AG04450 (cell line): ENCODE data around the gene ANKRD9. TPM values are rescaled to one million over a fixed set of nuclear protein-coding genes. Genes with fewer than 3 reads are reported as not detected.

ENCODE experiments used
- CTCF ChIA-PET: fragments of 300-600, 350-600 bp; formaldehyde crosslinking; extraction: SDS; loops from one replicate; lab custom pipeline; 2022; ENCODE audit warnings: antibody characterized with exemption, inconsistent platforms; lab: Charles Lee
- POLR2A ChIA-PET: fragments of 350-600 bp; formaldehyde crosslinking; extraction: SDS; loops from one replicate; lab custom pipeline; 2021; ENCODE audit warnings: antibody characterized with exemption, inconsistent platforms; lab: Yijun Ruan, JAX
- DNase-seq: peaks from one replicate; pipeline ENCODE4 v3.0.0-alpha.2; 2011; ENCODE audit warnings: low read depth, low spot score
- H3K27ac ChIP-seq: one replicate; pipeline ENCODE4 v1.5.1; 2012; ENCODE audit warnings: low read depth, low read length, control low read depth
- H3K27me3 ChIP-seq: one replicate; pipeline ENCODE4 v1.6.0; 2012; ENCODE audit warnings: low read length; ENCODE audit not compliant: control insufficient read depth, insufficient read depth
- H3K4me3 ChIP-seq: 2 replicates; pipeline ENCODE4 v1.5.1; 2011; ENCODE audit warnings: mild to moderate bottlenecking, low read depth, low read length, control low read depth
- H3K9me3 ChIP-seq: 2 replicates; pipeline ENCODE4 v1.5.1; 2012; ENCODE audit warnings: low read length; ENCODE audit not compliant: control insufficient read depth, insufficient read depth
- polyA plus RNA-seq: library from polyadenylated mRNA; depleted of rRNA; stranded (reverse); fragments of >200 nt; gene quantifications from 2 replicates; pipeline ENCODE4 v1.2.3, GENCODE V29; 2011
- TF ChIP-seq, protein P1 (sequence below): IDR thresholded peaks from 2 replicates; pipeline ENCODE4 v1.5.1; 2011; ENCODE audit warnings: low read depth, low read length, control low read depth, inconsistent platforms

The ANKRD9 gene
- polyA plus RNA-seq, 1 experiment: 4.0 TPM

DNA sequence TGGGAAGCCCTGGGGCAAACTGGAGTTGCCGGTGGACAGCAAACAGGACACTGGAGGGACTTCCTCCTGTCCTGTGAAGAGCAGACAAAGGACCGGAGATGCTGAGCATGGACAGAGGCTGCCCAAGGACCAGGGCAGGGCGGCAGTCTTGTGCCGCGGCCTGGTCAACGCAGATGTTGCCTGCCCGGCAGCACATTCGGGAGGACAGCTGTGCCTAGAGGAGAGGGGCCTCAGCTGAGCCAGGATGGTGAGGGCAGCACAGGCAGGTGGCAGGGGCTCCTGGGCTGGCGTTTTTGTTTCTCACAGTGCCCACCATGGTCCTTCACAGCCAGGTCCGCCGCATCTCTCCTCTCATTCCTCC lies 13.3 kb downstream of the ANKRD9 start:
- Histone ChIP-seq H3K4me3 (no peak overlapping the region), H3K9me3 (no peaks in the 10 kb centered on the region; the same call in 1 of the 2 replicates), H3K27ac (no peak overlapping the region), H3K27me3 (no peaks in the 10 kb centered on the region)
- ChIA-PET POLR2A (no interaction called here), CTCF (no interaction called here)
- no peak for DNase-seq
- TF ChIP-seq, protein P1, sequence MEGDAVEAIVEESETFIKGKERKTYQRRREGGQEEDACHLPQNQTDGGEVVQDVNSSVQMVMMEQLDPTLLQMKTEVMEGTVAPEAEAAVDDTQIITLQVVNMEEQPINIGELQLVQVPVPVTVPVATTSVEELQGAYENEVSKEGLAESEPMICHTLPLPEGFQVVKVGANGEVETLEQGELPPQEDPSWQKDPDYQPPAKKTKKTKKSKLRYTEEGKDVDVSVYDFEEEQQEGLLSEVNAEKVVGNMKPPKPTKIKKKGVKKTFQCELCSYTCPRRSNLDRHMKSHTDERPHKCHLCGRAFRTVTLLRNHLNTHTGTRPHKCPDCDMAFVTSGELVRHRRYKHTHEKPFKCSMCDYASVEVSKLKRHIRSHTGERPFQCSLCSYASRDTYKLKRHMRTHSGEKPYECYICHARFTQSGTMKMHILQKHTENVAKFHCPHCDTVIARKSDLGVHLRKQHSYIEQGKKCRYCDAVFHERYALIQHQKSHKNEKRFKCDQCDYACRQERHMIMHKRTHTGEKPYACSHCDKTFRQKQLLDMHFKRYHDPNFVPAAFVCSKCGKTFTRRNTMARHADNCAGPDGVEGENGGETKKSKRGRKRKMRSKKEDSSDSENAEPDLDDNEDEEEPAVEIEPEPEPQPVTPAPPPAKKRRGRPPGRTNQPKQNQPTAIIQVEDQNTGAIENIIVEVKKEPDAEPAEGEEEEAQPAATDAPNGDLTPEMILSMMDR: no peak

DNA sequence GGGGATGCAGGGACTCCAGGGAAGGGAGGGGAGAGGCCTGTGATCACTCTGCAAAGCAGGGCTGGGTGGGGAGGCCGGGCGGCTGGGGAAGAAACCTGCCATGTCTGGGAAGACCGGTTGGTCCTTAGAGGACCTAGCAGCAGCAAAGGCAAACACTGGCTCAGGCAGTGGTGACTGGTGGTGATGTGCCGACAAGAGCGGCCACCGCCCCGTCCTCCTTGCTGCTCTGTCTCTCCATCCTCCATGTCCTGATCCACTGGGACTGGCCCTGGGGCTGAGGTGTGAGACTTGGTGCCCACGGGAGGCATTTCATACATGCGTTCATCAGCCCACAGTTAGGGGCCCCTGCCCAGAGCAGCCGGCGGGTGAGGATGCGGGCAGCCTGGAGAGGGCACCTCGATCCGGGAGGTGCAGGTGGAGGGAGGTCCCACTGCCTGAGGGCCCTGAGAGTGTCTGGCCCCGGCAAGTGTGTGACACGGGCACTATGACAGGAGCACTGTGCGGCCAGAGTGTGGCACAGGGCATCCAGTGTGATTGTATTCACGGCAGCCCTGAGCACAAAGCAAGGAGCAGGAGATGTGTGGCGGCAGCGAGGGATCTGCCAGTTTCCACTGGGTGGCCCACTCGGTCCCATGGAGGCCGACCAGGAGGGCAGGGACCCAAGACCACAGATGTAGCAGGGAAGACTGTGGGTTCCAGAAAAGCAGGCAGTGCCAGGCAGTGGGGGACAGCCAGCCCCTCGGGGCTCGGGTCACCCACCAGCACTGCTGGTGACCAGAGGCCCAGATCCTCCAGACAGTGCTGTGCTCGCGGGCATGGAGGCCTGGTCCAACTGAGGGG lies 13.9 kb downstream of the ANKRD9 start:
- TF ChIP-seq, protein P1: no peak
- DNase-seq: no peak
- no peaks in the 10 kb centered on the region for H3K27me3 ChIP-seq
- POLR2A ChIA-PET: no interaction called here
- H3K4me3 ChIP-seq: no peak overlapping the region
- H3K27ac ChIP-seq: no peak overlapping the region
- no peaks in the 10 kb centered on the region; the same call in 1 of the 2 replicates for H3K9me3 ChIP-seq
- CTCF ChIA-PET: no interaction called here

DNA sequence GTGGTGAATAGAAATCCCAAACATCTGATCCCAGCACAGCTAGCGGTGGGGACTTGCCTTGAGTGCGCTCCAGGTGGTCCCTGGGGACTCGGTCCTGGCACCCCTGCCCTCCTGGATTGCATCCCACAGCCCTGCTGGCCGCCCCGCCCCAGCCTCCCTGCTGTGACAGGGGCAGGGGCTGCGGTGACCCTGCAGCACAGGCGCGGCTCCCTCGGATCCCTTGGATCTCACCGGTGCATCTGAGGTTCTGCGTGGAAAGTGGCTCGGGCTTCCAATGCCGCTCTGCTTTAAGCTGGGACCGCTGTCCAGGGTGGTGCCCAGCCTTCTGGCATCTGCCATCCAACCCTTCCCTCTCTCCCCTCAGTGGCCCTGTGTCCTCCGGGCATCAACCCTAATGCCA lies 16.0 kb downstream of the ANKRD9 start:
- Histone ChIP-seq H3K27me3 (no peaks in the 10 kb centered on the region), H3K9me3 (no peaks in the 10 kb centered on the region), H3K4me3 (no peak overlapping the region), H3K27ac (no peak overlapping the region)
- ChIA-PET CTCF (no interaction called here), POLR2A (no interaction called here)
- DNase-seq: no peak
- TF ChIP-seq, protein P1: no peak

DNA sequence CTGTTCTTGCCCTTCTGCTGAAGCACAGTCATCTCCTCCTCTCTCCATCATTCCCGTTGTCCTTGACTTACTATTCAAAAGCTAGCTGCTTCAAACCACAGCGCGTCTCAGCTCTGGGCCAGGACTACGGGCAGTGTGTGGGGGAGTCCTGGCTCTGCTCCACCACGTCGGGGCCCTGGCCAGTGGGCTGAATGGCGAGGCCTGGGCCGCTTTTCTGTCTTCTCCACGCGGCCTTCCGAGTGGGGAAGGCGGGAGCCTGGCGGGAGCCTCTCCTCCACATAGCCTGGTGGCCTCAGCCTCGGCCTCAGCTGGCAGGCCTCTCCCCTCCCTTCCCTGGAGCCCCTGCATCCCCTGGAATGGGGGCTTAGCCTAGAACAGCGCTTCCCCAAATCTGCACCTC lies 16.5 kb downstream of the ANKRD9 start:
- no peaks in the 10 kb centered on the region for H3K27me3 ChIP-seq
- DNase-seq: no peak
- ChIA-PET POLR2A (no interaction called here), CTCF (no interaction called here)
- H3K4me3 ChIP-seq: no peak overlapping the region
- H3K27ac ChIP-seq: no peak overlapping the region
- TF ChIP-seq, protein P1: no peak
- H3K9me3 ChIP-seq: no peaks in the 10 kb centered on the region

DNA sequence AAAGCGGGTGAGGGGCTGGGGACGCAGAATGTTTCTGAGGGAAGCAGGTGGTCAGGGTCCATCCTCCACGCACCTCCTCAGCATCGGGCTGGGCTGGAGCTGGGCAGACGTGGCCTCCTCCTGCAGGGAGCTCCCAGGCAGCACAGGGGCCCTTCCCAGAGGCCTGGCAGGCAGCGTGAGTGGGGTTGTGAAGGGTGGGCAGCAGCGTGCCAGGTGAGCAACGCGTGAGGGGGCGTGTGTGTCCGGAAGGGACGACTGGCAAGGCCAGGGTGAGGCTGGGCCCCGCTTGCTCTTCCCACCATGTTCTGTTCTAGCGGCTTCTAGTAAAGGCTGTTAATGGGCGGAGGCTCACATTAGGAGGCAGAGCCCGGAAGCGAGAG lies 17.1 kb downstream of the ANKRD9 start:
- POLR2A ChIA-PET: no interaction called here
- TF ChIP-seq, protein P1: no peak
- Histone ChIP-seq H3K27me3 (no peaks in the 10 kb centered on the region), H3K27ac (no peak overlapping the region), H3K4me3 (no peak overlapping the region), H3K9me3 (no peaks in the 10 kb centered on the region)
- DNase-seq: no peak
- CTCF ChIA-PET: no interaction called here
